VCaP (cell line): Measurements from ENCODE around the gene TACO1.
A peak's percentile ranks its signal among the peaks of the same experiment; 100 is the strongest.

Experiments
- H3K27ac ChIP-seq: fragments of 450-650 bp; 2 replicates; pipeline ENCODE4 v1.5.1; 2017
- CTCF ChIP-seq: fragments of 450-650 bp; conservative IDR thresholded peaks from 2 replicates; pipeline ENCODE4 v1.5.1; 2017; ENCODE audit warnings: mild to moderate bottlenecking, moderate library complexity

TACO1 gene

GRCh38 chr17:63596856-63597586 is 3.7 kb upstream of the TACO1 start:
- H3K27ac ChIP-seq = no peak overlapping the region
- TF ChIP-seq CTCF = no peak

- no peak for TF ChIP-seq CTCF
Observed at GRCh38 chr17:63598281-63598680, 2.4 kb upstream of the TACO1 start.

GRCh38 chr17:63601439-63602371 is 1.0 kb downstream of the TACO1 start:
- TF ChIP-seq CTCF = no peak
- peak overlapping the region; percentile 84 for H3K27ac ChIP-seq

More at GRCh38 chr17:63598281-63598680, 2.4 kb upstream of the TACO1 start:
- H3K27ac ChIP-seq = no peak overlapping the region

GRCh38 chr17:63609816-63610573 is 9.3 kb downstream of the TACO1 start:
- TF ChIP-seq CTCF = no peak
- no peak overlapping the region for H3K27ac ChIP-seq

- peak overlapping the region; percentile 12; the same call in 1 of the 2 replicates for H3K27ac ChIP-seq
- no peak for TF ChIP-seq CTCF
Observed at GRCh38 chr17:63610854-63611253, 10.2 kb downstream of the TACO1 start.

- H3K27ac ChIP-seq = peak overlapping the region; percentile 12; the same call in 1 of the 2 replicates
- TF ChIP-seq CTCF = no peak
Observed at GRCh38 chr17:63611354-63611753, 10.7 kb downstream of the TACO1 start.

GRCh38 chr17:63613663-63614062 is 13.0 kb downstream of the TACO1 start:
- no peak overlapping the region for H3K27ac ChIP-seq
- TF ChIP-seq CTCF = no peak
